SK-N-SH treated with all-trans-retinoic acid at 6 μM for 48 hours (cell line): ENCODE measurements around the gene PTPRN2.

Experiments used
- ATAC-seq: fragments of 200-7000 bp; cut with Tn5 transposase; 3 replicates; pipeline ENCODE4 v1.9.1; 2020; ENCODE audit warnings: mild to moderate bottlenecking, moderate library complexity
- CSDC2 ChIP-seq: fragments of 250-450 bp; sonication (Bioruptor Pico); IDR thresholded peaks from 2 replicates; pipeline ENCODE4 v1.5.0; 2020; ENCODE audit warnings: mild to moderate bottlenecking, moderate library complexity
- ESRRG ChIP-seq: fragments of 250-450 bp; sonication (Bioruptor Pico); IDR thresholded peaks from 2 replicates; pipeline ENCODE4 v1.6.1; 2021; ENCODE audit warnings: mild to moderate bottlenecking
- GLIS3 ChIP-seq: fragments of 250-450 bp; sonication (Bioruptor Pico); IDR thresholded peaks from 2 replicates; pipeline ENCODE4 v1.5.0; 2020; ENCODE audit warnings: mild to moderate bottlenecking, moderate library complexity
- ISL1 ChIP-seq: fragments of 250-450 bp; sonication (Bioruptor Pico); IDR thresholded peaks from 2 replicates; pipeline ENCODE4 v2.1.2; 2022; ENCODE audit warnings: mild to moderate bottlenecking, moderate library complexity
- OSR1 ChIP-seq: fragments of 250-450 bp; sonication (Bioruptor Pico); IDR thresholded peaks from 2 replicates; pipeline ENCODE4 v1.8.0; 2022; ENCODE audit warnings: moderate library complexity, mild to moderate bottlenecking, inconsistent platforms
- RARB ChIP-seq: fragments of 250-450 bp; sonication (Bioruptor Pico); IDR thresholded peaks from 2 replicates; pipeline ENCODE4 v1.8.0; 2021; ENCODE audit warnings: mild to moderate bottlenecking, moderate library complexity
- SNAI2 ChIP-seq: fragments of 250-450 bp; sonication (Bioruptor Pico); IDR thresholded peaks from 2 replicates; pipeline ENCODE4 v1.5.0; 2020; ENCODE audit warnings: mild to moderate bottlenecking, moderate library complexity
- TCF4 ChIP-seq: fragments of 250-450 bp; sonication (Bioruptor Pico); IDR thresholded peaks from 2 replicates; pipeline ENCODE4 v1.8.0; 2021; ENCODE audit warnings: mild to moderate bottlenecking, moderate library complexity, borderline replicate concordance
- TOX ChIP-seq: fragments of 250-450 bp; sonication (Bioruptor Pico); IDR thresholded peaks from 2 replicates; pipeline ENCODE4 v1.8.0; 2021; ENCODE audit warnings: mild to moderate bottlenecking, moderate library complexity, borderline replicate concordance
- ZC3H10 ChIP-seq: fragments of 250-450 bp; sonication (Bioruptor Pico); IDR thresholded peaks from 2 replicates; pipeline ENCODE4 v1.5.1; 2021; ENCODE audit warnings: mild to moderate bottlenecking, moderate library complexity
- ZFP3 ChIP-seq: fragments of 250-450 bp; sonication (Bioruptor Pico); IDR thresholded peaks from 2 replicates; pipeline ENCODE4 v1.5.0; 2020; ENCODE audit warnings: mild to moderate bottlenecking, moderate library complexity
- ZNF565 ChIP-seq: fragments of 450-650 bp; formaldehyde crosslinking; conservative IDR thresholded peaks from 2 replicates; pipeline ENCODE4 v1.5.0; 2020; ENCODE audit warnings: low read depth, mild to moderate bottlenecking, moderate library complexity
- ZNF70 ChIP-seq: fragments of 450-650 bp; formaldehyde crosslinking; IDR thresholded peaks from 2 replicates; pipeline ENCODE4 v1.5.0; 2020; ENCODE audit warnings: mild to moderate bottlenecking, moderate library complexity
- ZNF8 ChIP-seq: fragments of 450-650 bp; formaldehyde crosslinking; IDR thresholded peaks from 2 replicates; pipeline ENCODE4 v1.5.0; 2020; ENCODE audit warnings: mild to moderate bottlenecking, moderate library complexity
- TF ChIP-seq, protein P1 (sequence below): fragments of 250-450 bp; sonication (Bioruptor Pico); IDR thresholded peaks from 2 replicates; pipeline ENCODE4 v1.5.1; 2020; ENCODE audit warnings: low read depth, mild to moderate bottlenecking, moderate library complexity
- TF ChIP-seq, protein P2 (sequence below): fragments of 250-450 bp; sonication (Bioruptor Pico); IDR thresholded peaks from 2 replicates; pipeline ENCODE4 v1.5.1; 2021; ENCODE audit warnings: mild to moderate bottlenecking, moderate library complexity
- TF ChIP-seq, protein P3 (sequence below): fragments of 250-450 bp; sonication (Bioruptor Pico); IDR thresholded peaks from 2 replicates; pipeline ENCODE4 v1.8.0; 2021; ENCODE audit warnings: low read depth, mild to moderate bottlenecking, moderate library complexity, borderline replicate concordance
- TF ChIP-seq, protein P4 (sequence below): fragments of 250-450 bp; sonication (Bioruptor Pico); IDR thresholded peaks from 2 replicates; pipeline ENCODE4 v1.8.0; 2020; ENCODE audit warnings: mild to moderate bottlenecking, moderate library complexity, borderline replicate concordance
- TF ChIP-seq, protein P5 (sequence below): fragments of 250-450 bp; sonication (Bioruptor Pico); IDR thresholded peaks from 2 replicates; pipeline ENCODE4 v1.5.0; 2020; ENCODE audit warnings: mild to moderate bottlenecking, moderate library complexity

Gene PTPRN2

DNA sequence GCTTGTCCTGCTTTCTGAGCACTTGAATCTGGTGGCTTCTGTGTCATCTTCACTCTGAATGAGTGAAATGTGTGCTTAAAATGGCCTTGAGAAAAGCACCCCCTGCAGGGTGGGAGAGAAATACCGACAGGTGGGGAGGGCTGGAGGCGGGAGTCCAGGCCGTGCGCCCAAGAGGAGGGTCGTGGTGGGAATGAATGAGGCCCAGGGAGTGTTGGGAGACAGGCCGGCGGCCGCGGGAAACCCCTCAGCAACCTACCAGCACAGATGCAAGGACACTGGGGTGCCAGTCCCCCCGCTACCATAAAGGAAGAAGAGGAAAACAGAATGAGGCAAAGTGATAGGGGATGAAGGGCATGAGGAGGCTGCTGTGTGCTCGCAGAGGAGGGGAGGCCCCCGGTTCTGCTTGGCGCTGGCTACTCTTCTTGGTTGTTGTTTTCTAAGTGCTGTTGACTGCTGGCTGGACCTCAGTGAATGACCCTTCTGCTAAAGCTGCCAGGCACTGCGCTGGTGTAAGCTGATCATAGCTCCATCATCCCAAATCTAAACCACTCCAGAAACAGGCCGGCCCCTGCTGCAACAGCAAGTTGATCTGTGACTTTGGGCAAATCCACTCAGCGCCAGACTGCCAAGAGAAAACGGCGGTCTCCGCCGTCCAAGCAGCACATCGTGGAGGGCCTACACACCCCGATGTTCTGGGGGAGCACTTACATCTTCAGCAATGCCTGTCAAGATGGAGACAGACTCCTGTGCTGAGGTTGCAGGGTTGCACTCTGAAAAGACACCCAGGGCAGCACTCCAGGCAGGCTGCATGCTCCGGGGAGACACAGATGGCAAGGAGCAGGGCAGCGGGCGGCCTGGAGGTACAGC is 872.3 kb downstream of the PTPRN2 start:
- TF ChIP-seq, protein P1, sequence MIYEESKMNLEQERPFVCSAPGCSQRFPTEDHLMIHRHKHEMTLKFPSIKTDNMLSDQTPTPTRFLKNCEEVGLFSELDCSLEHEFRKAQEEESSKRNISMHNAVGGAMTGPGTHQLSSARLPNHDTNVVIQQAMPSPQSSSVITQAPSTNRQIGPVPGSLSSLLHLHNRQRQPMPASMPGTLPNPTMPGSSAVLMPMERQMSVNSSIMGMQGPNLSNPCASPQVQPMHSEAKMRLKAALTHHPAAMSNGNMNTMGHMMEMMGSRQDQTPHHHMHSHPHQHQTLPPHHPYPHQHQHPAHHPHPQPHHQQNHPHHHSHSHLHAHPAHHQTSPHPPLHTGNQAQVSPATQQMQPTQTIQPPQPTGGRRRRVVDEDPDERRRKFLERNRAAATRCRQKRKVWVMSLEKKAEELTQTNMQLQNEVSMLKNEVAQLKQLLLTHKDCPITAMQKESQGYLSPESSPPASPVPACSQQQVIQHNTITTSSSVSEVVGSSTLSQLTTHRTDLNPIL (CRISPR knock-in tag), result no peak
- TF ChIP-seq ZNF8, result no peak
- TF ChIP-seq, protein P2, sequence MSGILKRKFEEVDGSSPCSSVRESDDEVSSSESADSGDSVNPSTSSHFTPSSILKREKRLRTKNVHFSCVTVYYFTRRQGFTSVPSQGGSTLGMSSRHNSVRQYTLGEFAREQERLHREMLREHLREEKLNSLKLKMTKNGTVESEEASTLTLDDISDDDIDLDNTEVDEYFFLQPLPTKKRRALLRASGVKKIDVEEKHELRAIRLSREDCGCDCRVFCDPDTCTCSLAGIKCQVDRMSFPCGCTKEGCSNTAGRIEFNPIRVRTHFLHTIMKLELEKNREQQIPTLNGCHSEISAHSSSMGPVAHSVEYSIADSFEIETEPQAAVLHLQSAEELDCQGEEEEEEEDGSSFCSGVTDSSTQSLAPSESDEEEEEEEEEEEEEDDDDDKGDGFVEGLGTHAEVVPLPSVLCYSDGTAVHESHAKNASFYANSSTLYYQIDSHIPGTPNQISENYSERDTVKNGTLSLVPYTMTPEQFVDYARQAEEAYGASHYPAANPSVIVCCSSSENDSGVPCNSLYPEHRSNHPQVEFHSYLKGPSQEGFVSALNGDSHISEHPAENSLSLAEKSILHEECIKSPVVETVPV (CRISPR knock-in tag), result no peak
- TF ChIP-seq, protein P3, sequence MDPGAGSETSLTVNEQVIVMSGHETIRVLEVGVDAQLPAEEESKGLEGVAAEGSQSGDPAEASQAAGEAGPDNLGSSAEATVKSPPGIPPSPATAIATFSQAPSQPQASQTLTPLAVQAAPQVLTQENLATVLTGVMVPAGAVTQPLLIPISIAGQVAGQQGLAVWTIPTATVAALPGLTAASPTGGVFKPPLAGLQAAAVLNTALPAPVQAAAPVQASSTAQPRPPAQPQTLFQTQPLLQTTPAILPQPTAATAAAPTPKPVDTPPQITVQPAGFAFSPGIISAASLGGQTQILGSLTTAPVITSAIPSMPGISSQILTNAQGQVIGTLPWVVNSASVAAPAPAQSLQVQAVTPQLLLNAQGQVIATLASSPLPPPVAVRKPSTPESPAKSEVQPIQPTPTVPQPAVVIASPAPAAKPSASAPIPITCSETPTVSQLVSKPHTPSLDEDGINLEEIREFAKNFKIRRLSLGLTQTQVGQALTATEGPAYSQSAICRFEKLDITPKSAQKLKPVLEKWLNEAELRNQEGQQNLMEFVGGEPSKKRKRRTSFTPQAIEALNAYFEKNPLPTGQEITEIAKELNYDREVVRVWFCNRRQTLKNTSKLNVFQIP (CRISPR knock-in tag), result no peak
- no peak for TF ChIP-seq TOX (CRISPR knock-in tag)
- no peak for TF ChIP-seq TCF4 (CRISPR knock-in tag)
- TF ChIP-seq ESRRG (CRISPR knock-in tag), result no peak
- TF ChIP-seq, protein P4, sequence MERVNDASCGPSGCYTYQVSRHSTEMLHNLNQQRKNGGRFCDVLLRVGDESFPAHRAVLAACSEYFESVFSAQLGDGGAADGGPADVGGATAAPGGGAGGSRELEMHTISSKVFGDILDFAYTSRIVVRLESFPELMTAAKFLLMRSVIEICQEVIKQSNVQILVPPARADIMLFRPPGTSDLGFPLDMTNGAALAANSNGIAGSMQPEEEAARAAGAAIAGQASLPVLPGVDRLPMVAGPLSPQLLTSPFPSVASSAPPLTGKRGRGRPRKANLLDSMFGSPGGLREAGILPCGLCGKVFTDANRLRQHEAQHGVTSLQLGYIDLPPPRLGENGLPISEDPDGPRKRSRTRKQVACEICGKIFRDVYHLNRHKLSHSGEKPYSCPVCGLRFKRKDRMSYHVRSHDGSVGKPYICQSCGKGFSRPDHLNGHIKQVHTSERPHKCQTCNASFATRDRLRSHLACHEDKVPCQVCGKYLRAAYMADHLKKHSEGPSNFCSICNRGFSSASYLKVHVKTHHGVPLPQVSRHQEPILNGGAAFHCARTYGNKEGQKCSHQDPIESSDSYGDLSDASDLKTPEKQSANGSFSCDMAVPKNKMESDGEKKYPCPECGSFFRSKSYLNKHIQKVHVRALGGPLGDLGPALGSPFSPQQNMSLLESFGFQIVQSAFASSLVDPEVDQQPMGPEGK (CRISPR knock-in tag), result no peak
- ATAC-seq, result no peak

DNA sequence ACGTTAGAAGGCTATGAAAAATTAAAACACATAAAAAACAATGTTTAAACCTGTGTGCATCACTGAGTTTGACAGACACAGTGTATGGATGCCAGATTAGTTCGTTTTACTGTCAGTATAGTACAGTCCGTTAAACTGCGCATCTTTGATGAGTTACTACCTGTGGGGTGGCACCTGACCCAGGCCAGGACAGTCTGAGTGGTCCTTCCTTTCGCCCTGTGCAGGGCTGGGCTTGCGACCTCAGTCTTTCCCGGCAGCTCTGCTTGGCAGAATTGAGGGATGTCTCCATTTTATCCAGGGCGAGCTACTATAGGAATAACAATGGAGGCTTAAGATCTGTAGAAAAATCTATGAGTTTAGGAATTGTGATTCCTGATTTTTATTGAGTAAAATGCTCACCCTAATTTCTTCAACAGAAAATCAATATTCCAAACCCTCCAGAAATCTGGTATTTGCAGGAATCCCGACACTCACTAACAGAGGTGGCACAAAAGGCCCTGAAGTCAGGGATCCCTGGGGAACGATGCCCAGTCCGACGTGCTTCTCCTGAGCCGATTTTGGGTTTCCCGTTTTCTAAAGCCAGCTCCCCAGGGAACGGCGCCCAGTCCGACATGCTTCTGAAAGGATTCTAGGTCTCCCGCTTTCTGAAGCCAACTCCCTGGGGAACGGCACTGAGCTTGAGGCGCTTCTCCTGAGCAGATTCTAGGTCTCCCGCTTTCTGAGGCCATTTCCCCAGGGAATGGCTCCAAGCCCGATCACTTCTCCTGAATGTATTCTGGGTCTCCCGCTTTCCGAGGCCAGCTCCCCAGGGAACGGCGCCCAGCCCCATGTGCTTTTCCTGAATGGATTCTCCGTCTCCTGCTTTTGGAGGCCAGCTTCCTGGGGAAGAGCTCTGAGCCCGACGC is 873.2 kb downstream of the PTPRN2 start:
- TF ChIP-seq ZFP3 (CRISPR knock-in tag) (no peak), ISL1 (CRISPR knock-in tag) (no peak), CSDC2 (no peak), GLIS3 (no peak), TOX (CRISPR knock-in tag) (no peak), SNAI2 (CRISPR knock-in tag) (no peak), RARB (CRISPR knock-in tag) (no peak), ZC3H10 (CRISPR knock-in tag) (no peak), ZNF8 (no peak), ZNF70 (CRISPR knock-in tag) (no peak), ZNF565 (CRISPR knock-in tag) (no peak), TCF4 (CRISPR knock-in tag) (no peak), OSR1 (CRISPR knock-in tag) (no peak)
- TF ChIP-seq, protein P1 (CRISPR knock-in tag), result no peak
- TF ChIP-seq, protein P5, sequence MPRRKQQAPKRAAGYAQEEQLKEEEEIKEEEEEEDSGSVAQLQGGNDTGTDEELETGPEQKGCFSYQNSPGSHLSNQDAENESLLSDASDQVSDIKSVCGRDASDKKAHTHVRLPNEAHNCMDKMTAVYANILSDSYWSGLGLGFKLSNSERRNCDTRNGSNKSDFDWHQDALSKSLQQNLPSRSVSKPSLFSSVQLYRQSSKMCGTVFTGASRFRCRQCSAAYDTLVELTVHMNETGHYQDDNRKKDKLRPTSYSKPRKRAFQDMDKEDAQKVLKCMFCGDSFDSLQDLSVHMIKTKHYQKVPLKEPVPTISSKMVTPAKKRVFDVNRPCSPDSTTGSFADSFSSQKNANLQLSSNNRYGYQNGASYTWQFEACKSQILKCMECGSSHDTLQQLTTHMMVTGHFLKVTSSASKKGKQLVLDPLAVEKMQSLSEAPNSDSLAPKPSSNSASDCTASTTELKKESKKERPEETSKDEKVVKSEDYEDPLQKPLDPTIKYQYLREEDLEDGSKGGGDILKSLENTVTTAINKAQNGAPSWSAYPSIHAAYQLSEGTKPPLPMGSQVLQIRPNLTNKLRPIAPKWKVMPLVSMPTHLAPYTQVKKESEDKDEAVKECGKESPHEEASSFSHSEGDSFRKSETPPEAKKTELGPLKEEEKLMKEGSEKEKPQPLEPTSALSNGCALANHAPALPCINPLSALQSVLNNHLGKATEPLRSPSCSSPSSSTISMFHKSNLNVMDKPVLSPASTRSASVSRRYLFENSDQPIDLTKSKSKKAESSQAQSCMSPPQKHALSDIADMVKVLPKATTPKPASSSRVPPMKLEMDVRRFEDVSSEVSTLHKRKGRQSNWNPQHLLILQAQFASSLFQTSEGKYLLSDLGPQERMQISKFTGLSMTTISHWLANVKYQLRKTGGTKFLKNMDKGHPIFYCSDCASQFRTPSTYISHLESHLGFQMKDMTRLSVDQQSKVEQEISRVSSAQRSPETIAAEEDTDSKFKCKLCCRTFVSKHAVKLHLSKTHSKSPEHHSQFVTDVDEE, result no peak
- TF ChIP-seq, protein P3 (CRISPR knock-in tag), result no peak
- TF ChIP-seq, all 23 proteins: peak for 0
- ATAC-seq, result no peak
